Measurements from ENCODE around the gene PLCG2. TPM values are rescaled to one million over a fixed set of nuclear protein-coding genes. Genes with fewer than 3 reads are reported as not detected.

The PLCG2 gene
- total RNA-seq, 4 donors from 2014 or later = 5.3 to 15.8 (median 9.5) TPM

DNA sequence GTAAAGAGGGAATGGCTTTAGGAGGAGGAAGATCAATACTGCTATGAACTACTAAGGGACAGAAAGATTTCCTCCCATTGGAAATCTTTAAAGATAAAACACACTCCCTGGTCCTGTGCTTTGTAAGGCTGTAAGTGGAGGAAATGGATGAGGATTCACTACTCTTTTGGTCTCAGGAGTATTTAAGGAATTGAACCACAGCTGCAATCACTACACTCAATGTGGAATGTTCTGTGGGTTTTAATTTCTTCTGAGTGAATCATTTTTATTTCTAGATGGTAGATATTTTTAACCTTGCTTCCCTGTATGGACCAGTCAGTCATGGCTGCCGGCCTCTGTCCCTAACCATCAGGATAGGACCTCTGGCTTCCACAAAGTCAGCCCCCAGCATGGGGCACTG lies 166.6 kb downstream of the PLCG2 start:
- Histone ChIP-seq H3K4me3 (no peak overlapping the region), H3K27me3 (no peaks in the 10 kb centered on the region), H3K36me3 (peaks cover 0 to 36% (median 0%) of the 10 kb centered on the region in 3 donors), H3K27ac (no peak overlapping the region), H3K9me3 (no peaks in the 10 kb centered on the region), H3K4me1 (peaks cover 0 to 8% (median 0%) of the 10 kb centered on the region in 3 donors)
- TF ChIP-seq, protein P1, sequence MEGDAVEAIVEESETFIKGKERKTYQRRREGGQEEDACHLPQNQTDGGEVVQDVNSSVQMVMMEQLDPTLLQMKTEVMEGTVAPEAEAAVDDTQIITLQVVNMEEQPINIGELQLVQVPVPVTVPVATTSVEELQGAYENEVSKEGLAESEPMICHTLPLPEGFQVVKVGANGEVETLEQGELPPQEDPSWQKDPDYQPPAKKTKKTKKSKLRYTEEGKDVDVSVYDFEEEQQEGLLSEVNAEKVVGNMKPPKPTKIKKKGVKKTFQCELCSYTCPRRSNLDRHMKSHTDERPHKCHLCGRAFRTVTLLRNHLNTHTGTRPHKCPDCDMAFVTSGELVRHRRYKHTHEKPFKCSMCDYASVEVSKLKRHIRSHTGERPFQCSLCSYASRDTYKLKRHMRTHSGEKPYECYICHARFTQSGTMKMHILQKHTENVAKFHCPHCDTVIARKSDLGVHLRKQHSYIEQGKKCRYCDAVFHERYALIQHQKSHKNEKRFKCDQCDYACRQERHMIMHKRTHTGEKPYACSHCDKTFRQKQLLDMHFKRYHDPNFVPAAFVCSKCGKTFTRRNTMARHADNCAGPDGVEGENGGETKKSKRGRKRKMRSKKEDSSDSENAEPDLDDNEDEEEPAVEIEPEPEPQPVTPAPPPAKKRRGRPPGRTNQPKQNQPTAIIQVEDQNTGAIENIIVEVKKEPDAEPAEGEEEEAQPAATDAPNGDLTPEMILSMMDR (IDR thresholded peaks at IDR 0.05) = no peak
- TF ChIP-seq POLR2A (IDR thresholded peaks at IDR 0.05) = no peak
- intact Hi-C loops (cut with DNase I) = no loop called here
- no peak for DNase-seq
- 70 to 91% methylated on average over 1 of the region's 1 CpG for WGBS, 2 donors

DNA sequence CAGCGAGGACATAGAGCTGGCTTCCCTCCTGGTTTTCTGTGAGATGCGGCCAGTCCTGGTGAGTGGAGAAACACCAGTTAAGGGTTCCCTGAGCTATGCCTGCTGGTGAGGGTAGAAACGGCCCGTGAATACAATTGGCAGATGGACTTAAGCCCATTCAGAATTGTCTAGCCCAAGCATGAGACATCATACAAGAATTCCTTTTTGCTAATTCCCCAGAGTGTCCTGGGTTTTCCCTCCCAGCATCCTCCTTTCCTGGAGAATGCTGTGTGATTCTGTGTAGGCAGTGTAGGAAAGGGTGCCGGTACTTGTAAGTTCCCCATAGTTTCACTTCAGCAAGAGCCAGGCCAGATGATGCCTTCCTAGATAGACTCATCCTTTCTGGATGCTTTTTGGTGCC lies 167.1 kb downstream of the PLCG2 start:
- 77 to 79% methylated on average over 4 of the region's 5 CpGs for WGBS, 2 donors
- no peak for DNase-seq
- H3K27me3 ChIP-seq = no peaks in the 10 kb centered on the region
- no peak overlapping the region for H3K27ac ChIP-seq
- intact Hi-C loops (cut with DNase I) = no loop called here
- TF ChIP-seq, protein P1 (IDR thresholded peaks at IDR 0.05) = no peak
- TF ChIP-seq POLR2A (IDR thresholded peaks at IDR 0.05) = no peak
- peaks cover 0 to 3% (median 0%) of the 10 kb centered on the region in 3 donors for H3K4me1 ChIP-seq
- H3K36me3 ChIP-seq = peaks cover 0 to 41% (median 0%) of the 10 kb centered on the region in 3 donors
- H3K4me3 ChIP-seq = no peak overlapping the region
- peaks cover 0 to 4% (median 3%) of the 10 kb centered on the region in 3 donors for H3K9me3 ChIP-seq

DNA sequence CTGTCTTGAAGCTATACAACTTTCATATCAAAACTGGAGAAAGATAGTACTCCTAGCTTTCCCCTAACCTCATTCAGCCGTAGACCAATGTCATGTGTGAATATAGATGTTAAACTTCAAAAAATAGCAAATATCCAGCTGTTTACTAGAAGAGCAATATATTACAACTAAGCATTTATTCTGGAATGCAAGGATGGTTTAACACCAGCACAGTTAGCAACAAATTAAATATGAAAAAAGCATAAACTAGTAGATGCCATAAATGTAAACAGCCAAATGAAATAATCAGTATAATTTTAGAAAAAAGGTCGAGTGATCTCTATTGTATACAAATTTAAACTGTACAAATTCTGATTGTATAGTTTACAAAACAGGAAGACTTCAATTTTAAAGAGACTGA lies 172.5 kb downstream of the PLCG2 start:
- no peak overlapping the region for H3K27ac ChIP-seq
- H3K4me1 ChIP-seq = no peaks in the 10 kb centered on the region
- H3K4me3 ChIP-seq = no peak overlapping the region
- intact Hi-C loops (cut with DNase I) = no loop called here
- H3K36me3 ChIP-seq = peaks cover 0 to 28% (median 0%) of the 10 kb centered on the region in 3 donors
- no peaks in the 10 kb centered on the region for H3K27me3 ChIP-seq
- TF ChIP-seq POLR2A (IDR thresholded peaks at IDR 0.05) = no peak
- TF ChIP-seq, protein P1 (IDR thresholded peaks at IDR 0.05) = no peak
- peaks cover 0 to 13% (median 11%) of the 10 kb centered on the region in 3 donors for H3K9me3 ChIP-seq
- 69 to 88% methylated on average over 2 of the region's 2 CpGs for WGBS, 2 donors
- DNase-seq = no peak

DNA sequence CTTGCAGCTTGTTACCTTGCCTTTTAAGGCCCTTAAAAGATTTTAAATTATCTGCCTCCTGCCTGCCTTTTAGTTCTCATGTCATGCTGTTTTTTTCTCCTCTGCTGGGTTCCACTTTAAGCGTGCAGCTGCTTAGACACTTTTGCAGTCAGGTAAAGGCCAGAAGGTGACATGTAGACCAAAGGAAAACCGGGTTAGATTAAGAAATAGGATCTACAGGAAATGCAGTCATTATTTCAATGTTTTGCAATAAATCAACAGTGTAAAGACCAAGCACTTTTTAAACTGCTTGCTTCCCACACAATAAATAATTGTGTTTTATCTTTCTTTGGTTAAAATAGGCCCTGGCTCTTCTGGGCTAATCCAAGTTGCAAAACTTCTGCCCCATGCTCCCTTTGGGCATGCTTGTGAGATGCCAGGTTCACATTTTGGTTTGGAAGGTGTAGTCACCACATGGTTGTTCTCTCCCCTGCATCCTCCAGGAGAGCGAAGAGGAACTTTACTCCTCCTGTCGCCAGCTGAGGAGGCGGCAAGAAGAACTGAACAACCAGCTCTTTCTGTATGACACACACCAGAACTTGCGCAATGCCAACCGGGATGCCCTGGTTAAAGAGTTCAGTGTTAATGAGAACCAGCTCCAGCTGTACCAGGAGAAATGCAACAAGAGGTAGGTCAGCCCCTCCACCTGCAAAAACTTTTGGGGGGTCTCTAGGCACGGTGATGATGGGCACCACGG lies 177.3 kb downstream of the PLCG2 start:
- Histone ChIP-seq H3K36me3 (peaks cover 0 to 15% (median 0%) of the 10 kb centered on the region in 3 donors), H3K4me3 (no peak overlapping the region), H3K27ac (no peak overlapping the region), H3K9me3 (peaks cover 0 to 7% (median 6%) of the 10 kb centered on the region in 3 donors), H3K4me1 (no peaks in the 10 kb centered on the region), H3K27me3 (no peaks in the 10 kb centered on the region)
- TF ChIP-seq, protein P1 (IDR thresholded peaks at IDR 0.05) = no peak
- TF ChIP-seq POLR2A (IDR thresholded peaks at IDR 0.05) = no peak
- no peak for DNase-seq
- intact Hi-C loops (cut with DNase I) = no loop called here
- WGBS, 2 donors = 66 to 78% methylated on average over 7 to 8 of the region's 9 CpGs

DNA sequence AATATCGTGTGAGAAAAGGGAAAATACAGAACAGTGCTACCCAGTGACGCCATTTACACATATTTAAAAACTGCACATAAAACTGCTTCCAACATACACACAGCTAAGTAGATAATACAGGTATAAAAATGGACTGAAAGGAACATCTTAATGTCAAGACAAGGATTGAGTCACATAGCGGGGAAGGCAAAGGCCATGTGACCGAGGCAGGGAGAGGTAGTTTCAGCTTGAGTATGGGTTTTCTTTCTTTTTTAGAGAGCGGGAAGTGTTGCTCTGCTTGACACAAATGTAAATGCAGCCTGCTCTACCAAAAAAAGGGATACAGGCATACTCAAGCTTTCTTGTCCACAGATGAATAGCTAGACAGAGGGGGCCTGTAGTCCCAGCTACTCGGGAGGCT lies 185.7 kb downstream of the PLCG2 start:
- no peak overlapping the region for H3K27ac ChIP-seq
- WGBS, 2 donors = 85 to 88% methylated on average over 6 of the region's 6 CpGs

More for the DNA sequence above, 185.7 kb downstream of the PLCG2 start:
- DNase-seq = no peak
- Histone ChIP-seq H3K36me3 (no peaks in the 10 kb centered on the region), H3K4me3 (no peak overlapping the region), H3K9me3 (no peaks in the 10 kb centered on the region), H3K4me1 (no peaks in the 10 kb centered on the region), H3K27me3 (no peaks in the 10 kb centered on the region)
- intact Hi-C loops (cut with DNase I) = no loop called here
- TF ChIP-seq POLR2A (IDR thresholded peaks at IDR 0.05) = no peak
- TF ChIP-seq, protein P1 (IDR thresholded peaks at IDR 0.05) = no peak
